Vagina (tissue), 2 donors: Measurements from ENCODE around the gene ARID1B.

Experiments used
- CTCF ChIP-seq, 3 experiments: fragments of 450-650 bp in 2 of 3; fragments of 200-600 bp in 1 of 3; sonication (generic) in 1 of 3; IDR thresholded peaks; one replicate each; pipeline ENCODE4 v1.5.1; 2017 to 2019; ENCODE audit warnings: antibody characterized with exemption in 3 of 3, mild to moderate bottlenecking in 2 of 3, moderate library complexity in 2 of 3
- POLR2A ChIP-seq, 2 donors: fragments of 450-650 bp; IDR thresholded peaks; one replicate each; pipeline ENCODE4 v1.6.1; 2017; ENCODE audit warnings: antibody characterized with exemption in 2 of 2, mild to moderate bottlenecking in 2 of 2, moderate library complexity in 2 of 2
- POLR2AphosphoS5 ChIP-seq, 2 donors: sonication (generic); formaldehyde crosslinking; IDR thresholded peaks; one replicate each; pipeline ENCODE4 v1.9.0; 2017; ENCODE audit warnings: antibody characterized with exemption in 2 of 2, mild to moderate bottlenecking in 2 of 2, low read depth in 1 of 2; ENCODE audit not compliant: insufficient read depth in 1 of 2

- no peak for TF ChIP-seq CTCF (IDR thresholded peaks at IDR 0.05)
- TF ChIP-seq POLR2A (IDR thresholded peaks at IDR 0.05), result no peak
- TF ChIP-seq POLR2AphosphoS5 (IDR thresholded peaks at IDR 0.05; ENCODE audit: insufficient read depth in 1 of 2, low read depth in 1 of 2), result no peak
Measured at GRCh38 chr6:156885562-156885961, 108.4 kb downstream of the ARID1B start.
